ENCODE results near the gene DHRS12. TPM values are rescaled to one million over a fixed set of nuclear protein-coding genes. Genes with fewer than 3 reads are reported as not detected.

The DHRS12 gene
- total RNA-seq, 2 experiments from 2014 or later = 5.0 to 6.4 TPM

DNA sequence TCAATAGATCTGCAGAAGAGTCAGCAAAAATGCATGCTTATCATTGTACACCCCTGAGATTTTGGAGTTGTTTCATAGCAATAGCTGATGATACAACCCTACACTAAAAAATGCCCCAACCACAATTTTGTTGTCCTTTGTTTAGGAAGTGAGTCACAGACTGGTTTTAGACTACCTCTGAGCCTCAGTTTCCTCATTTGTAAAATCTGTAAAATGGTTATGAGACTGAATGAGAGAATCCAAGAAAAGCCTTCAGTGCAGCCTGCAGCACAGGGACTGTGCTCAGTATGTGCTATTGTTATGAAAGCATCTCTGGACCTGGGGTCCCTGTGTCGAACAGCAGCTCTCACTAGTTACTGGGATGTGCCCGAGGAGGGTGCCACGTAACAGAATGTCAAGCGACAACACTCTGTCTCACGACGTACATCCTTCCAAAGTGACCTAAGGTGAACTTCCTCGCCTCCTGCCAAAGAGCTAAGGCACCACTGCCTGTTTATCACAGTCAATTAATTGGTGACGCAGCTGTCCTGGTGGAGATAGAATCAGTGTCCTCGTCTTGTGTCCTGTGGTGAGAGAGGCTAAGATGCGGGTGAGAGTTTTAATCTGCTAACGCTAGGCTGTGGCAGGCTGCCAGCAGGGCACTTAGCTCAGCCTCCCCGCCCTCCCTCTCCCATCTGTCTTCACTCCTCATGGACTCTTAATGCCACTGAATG lies 18.1 kb downstream of the DHRS12 start:
- no peak overlapping the region for H3K4me3 Mint-ChIP-seq
- H3K27me3 Mint-ChIP-seq = no peaks in the 10 kb centered on the region
- POLR2A ChIA-PET = no interaction called here
- CTCF ChIA-PET = interaction anchor here (0.6 to 3.6 kb wide), 4 partner anchors 12 to 499 kb away, joined by 3 to 10 read pairs (median 4); no protein-coding TSS in a partner anchor
- peaks cover 15% of the 10 kb centered on the region for H3K4me1 Mint-ChIP-seq
- no peaks in the 10 kb centered on the region for H3K9me3 Mint-ChIP-seq
- no peak overlapping the region for H3K27ac Mint-ChIP-seq
- DNase-seq = no peak
- no peaks in the 10 kb centered on the region for H3K36me3 Mint-ChIP-seq (ENCODE audit: low read depth)

- Mint-ChIP-seq H3K27me3 (no peaks in the 10 kb centered on the region), H3K4me1 (peaks cover 15% of the 10 kb centered on the region), H3K36me3 (ENCODE audit: low read depth) (no peaks in the 10 kb centered on the region), H3K27ac (no peak overlapping the region), H3K9me3 (no peaks in the 10 kb centered on the region), H3K4me3 (no peak overlapping the region)
- CTCF ChIA-PET = no interaction called here
- POLR2A ChIA-PET = interaction anchor here (1.5 kb wide), 1 partner anchor 19 kb away, joined by 3 read pairs; no protein-coding TSS in a partner anchor
- DNase-seq = no peak
Measured at GRCh38 chr13:51784097-51784496, 19.9 kb downstream of the DHRS12 start.

DNA sequence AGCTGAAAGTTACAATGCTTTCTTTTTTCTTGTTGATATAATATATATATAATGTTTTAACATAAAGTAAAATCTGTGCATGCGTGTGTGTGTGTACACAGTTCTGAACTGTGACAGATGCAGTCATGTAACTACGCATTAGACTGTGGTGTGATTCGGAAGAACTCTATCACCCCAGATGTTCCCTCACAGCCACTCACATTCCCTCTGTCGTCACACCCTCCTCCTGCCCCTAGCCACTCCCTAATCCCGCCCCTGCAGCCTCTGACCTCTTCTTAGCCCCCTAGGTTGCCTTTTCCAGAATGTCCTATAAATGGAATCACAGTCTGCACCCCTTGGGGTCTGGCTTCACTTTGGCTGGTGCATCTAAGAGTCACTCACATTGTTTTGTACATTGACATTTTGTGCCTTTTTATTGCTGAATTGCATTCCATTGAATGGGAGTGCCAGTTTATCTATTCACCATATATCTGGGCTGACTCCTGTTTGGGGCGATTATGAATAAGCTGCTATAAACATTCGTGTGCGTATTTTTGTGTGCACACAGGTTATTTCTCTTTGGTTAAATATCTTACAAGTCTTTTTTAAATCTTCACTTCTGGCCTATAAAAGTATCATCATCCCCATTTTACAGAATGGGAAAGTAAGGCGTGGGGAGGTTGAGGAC lies 20.4 kb downstream of the DHRS12 start:
- H3K27me3 Mint-ChIP-seq = no peaks in the 10 kb centered on the region
- H3K4me1 Mint-ChIP-seq = peaks cover 15% of the 10 kb centered on the region
- CTCF ChIA-PET = no interaction called here
- H3K36me3 Mint-ChIP-seq (ENCODE audit: low read depth) = no peaks in the 10 kb centered on the region
- H3K27ac Mint-ChIP-seq = no peak overlapping the region
- POLR2A ChIA-PET = interaction anchor here (1.5 kb wide), 1 partner anchor 20 kb away, joined by 3 read pairs; no protein-coding TSS in a partner anchor
- no peak overlapping the region for H3K4me3 Mint-ChIP-seq
- H3K9me3 Mint-ChIP-seq = no peaks in the 10 kb centered on the region
- DNase-seq = no peak

DNA sequence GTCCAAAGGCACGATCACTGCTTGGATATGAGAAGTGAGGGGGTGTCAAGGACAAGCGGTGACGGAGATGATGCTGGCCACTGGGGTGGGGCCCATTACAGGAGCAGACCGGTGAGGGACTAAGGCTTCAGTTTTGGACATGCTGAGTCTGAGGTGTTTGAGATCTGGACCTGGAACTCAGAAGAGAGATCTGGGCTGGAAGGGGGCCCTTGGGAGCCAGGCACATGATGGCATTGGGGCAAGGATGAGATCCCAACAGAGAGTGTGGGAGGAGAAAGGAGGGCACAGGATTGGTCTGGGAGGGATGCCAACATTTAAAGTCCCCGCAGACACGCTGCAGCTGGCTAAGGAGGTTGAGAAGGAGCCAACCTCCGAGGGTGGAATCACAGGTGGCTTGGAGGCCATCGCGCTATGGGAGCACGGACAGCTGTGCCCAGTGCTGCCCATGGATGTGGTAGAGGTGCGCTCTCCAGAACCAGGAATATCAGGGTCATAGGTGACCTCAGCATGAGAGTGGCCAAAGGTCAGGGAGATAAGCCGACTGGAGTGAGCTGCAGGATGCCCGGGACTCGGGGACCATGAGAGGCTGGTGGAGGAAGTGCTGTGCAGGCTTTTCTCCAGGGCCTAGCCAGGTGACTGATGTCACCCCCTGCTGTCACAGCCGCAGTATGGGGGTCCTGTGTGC lies 21.8 kb downstream of the DHRS12 start:
- Mint-ChIP-seq H3K4me1 (peaks cover 14% of the 10 kb centered on the region), H3K4me3 (no peak overlapping the region), H3K9me3 (no peaks in the 10 kb centered on the region), H3K27ac (no peak overlapping the region), H3K36me3 (ENCODE audit: low read depth) (no peaks in the 10 kb centered on the region), H3K27me3 (no peaks in the 10 kb centered on the region)
- no peak for DNase-seq
- CTCF ChIA-PET = interaction anchor here (1.2 kb wide), 1 partner anchor 15 kb away, joined by 4 read pairs; no protein-coding TSS in a partner anchor
- POLR2A ChIA-PET = no interaction called here

DNA sequence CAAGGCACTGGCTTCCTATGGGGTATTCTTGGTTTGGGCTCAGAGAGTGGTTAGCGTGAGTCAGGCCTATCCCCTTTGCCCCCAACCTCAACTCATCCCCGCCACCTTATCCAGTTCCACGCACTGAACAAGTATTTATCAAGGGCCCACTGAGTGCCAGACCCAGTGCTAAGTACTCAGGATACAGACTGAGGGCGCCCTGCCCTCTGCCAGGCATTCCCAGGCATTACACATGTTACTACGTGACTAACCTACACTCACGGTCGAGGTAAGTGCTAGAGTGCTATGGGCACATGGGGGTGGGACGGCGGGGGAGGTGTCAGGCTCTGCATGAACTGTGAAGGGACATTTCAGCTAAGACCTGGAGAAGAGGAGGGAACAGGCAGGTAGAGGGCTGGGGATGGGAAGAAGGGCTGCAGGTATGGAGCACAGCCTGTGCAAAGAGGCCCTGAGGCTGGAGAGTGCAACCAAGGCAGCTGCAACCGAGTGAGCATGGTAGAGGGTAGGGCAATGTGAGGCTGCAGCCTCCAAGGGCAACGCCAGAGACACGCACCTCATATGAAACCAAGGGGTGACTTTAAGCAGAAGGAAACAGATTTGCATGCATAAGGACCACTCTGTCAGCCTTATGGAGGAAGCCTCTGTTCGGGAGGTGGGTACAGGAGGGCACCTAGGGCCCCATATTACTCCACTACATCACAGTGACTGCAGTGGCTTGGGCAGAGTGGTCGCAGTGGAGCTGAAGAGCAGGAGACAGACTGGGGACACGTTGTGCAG lies 22.5 kb downstream of the DHRS12 start:
- no peak overlapping the region for H3K27ac Mint-ChIP-seq
- no peaks in the 10 kb centered on the region for H3K36me3 Mint-ChIP-seq (ENCODE audit: low read depth)
- ChIA-PET CTCF (interaction anchor here (0.7 to 1.2 kb wide), 2 partner anchors 16 to 327 kb away, joined by 4 to 5 read pairs; no protein-coding TSS in a partner anchor), POLR2A (no interaction called here)
- no peak for DNase-seq
- H3K4me3 Mint-ChIP-seq = no peak overlapping the region
- H3K27me3 Mint-ChIP-seq = no peaks in the 10 kb centered on the region
- no peaks in the 10 kb centered on the region for H3K9me3 Mint-ChIP-seq
- H3K4me1 Mint-ChIP-seq = peaks cover 11% of the 10 kb centered on the region

DNA sequence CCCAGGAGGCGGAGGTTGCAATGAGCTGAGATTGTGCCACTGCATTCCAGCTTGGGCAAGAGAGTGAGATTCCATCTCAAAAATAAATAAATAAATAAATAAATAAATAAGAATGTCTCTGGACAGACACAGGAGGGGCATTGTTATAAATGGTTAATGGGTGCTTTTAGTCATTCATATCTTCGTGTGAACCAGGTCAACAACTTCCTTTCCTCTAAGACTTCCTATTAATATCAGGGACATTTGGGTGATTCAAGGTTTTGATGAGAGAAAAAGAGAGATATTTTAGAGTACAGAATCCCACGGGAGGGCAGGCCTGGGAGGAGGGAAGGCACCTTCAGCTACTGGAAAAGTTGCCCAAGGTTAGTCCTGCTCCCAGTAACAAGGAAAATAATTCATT lies 23.9 kb downstream of the DHRS12 start:
- POLR2A ChIA-PET = no interaction called here
- Mint-ChIP-seq H3K4me1 (no peaks in the 10 kb centered on the region), H3K27ac (no peak overlapping the region), H3K4me3 (no peak overlapping the region), H3K36me3 (ENCODE audit: low read depth) (no peaks in the 10 kb centered on the region), H3K9me3 (no peaks in the 10 kb centered on the region), H3K27me3 (no peaks in the 10 kb centered on the region)
- CTCF ChIA-PET = no interaction called here
- DNase-seq = no peak

DNA sequence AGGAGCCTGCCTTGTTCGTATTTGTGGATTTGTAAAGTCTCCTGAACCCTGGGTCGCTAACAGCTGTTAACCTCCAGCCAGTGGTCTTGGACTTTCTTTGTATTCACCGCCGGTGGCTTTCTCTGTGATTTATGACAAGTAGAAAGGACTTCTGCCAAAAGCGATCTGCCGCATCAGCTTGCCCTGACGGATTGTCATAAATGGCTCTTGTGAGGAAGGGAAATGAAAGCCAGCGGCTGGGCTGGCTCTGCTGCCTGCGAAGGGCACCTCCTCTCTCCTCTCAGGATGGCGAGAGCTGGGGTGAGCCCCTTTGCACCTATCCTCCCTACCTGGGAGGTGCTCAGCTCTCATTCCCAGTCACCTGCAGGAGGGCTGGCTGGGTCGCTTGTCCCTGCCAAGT lies 25.6 kb downstream of the DHRS12 start:
- Mint-ChIP-seq H3K36me3 (ENCODE audit: low read depth) (no peaks in the 10 kb centered on the region), H3K9me3 (no peaks in the 10 kb centered on the region), H3K4me3 (no peak overlapping the region), H3K4me1 (no peaks in the 10 kb centered on the region), H3K27ac (no peak overlapping the region), H3K27me3 (no peaks in the 10 kb centered on the region)
- ChIA-PET POLR2A (no interaction called here), CTCF (no interaction called here)
- DNase-seq = no peak

DNA sequence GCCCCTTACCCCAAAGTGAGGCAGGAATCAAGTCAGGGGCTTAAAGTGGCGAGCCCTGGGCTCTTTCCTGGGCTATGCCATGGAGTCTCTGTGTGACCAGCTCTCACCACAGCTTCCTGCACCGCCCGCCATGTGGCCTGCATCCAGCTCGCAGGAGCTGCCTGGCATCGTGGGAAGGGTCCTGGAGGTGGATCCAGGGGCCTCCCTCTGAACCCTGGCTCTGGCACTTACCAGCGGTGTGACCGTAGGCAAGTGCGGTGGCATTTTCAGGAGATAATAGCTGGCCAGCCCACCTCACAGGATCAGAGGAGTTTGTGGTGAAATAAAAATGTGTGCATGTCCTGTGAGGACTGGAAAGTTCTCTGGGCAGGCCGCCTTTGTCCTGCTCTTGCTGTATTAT lies 26.0 kb downstream of the DHRS12 start:
- POLR2A ChIA-PET = no interaction called here
- no peak for DNase-seq
- CTCF ChIA-PET = no interaction called here
- Mint-ChIP-seq H3K36me3 (ENCODE audit: low read depth) (no peaks in the 10 kb centered on the region), H3K27me3 (no peaks in the 10 kb centered on the region), H3K9me3 (no peaks in the 10 kb centered on the region), H3K27ac (no peak overlapping the region), H3K4me1 (no peaks in the 10 kb centered on the region), H3K4me3 (no peak overlapping the region)

- no peak overlapping the region for H3K27ac Mint-ChIP-seq
- no peaks in the 10 kb centered on the region for H3K36me3 Mint-ChIP-seq (ENCODE audit: low read depth)
- H3K27me3 Mint-ChIP-seq = no peaks in the 10 kb centered on the region
- ChIA-PET CTCF (no interaction called here), POLR2A (no interaction called here)
- no peaks in the 10 kb centered on the region for H3K4me1 Mint-ChIP-seq
- DNase-seq = no peak
- no peak overlapping the region for H3K4me3 Mint-ChIP-seq
- H3K9me3 Mint-ChIP-seq = no peaks in the 10 kb centered on the region
Measured at GRCh38 chr13:51776179-51776578, 27.8 kb downstream of the DHRS12 start.

DNA sequence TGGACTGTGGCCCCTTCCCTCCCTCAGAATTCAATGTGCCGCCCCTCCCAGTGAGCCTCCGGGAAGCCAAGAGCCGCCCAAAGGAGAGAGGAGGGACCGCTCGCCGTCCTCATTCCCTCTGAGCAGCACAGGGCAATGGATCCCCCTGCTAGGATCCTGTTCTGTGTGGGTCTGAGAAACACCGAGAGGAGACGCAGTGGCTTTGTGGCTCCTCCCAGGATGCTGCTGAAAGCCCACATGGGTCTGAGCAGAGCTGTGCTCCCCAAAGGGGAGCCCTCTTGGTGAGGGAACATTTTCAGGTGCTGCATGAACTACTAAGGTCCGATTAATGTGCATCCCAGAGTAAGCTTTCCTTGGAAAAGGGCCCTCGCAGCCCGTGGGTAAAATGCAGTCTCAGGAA lies 30.4 kb downstream of the DHRS12 start:
- no peak for DNase-seq
- CTCF ChIA-PET = no interaction called here
- POLR2A ChIA-PET = no interaction called here
- no peaks in the 10 kb centered on the region for H3K4me1 Mint-ChIP-seq
- no peak overlapping the region for H3K4me3 Mint-ChIP-seq
- H3K36me3 Mint-ChIP-seq (ENCODE audit: low read depth) = no peaks in the 10 kb centered on the region
- no peak overlapping the region for H3K27ac Mint-ChIP-seq
- H3K9me3 Mint-ChIP-seq = no peaks in the 10 kb centered on the region
- H3K27me3 Mint-ChIP-seq = no peaks in the 10 kb centered on the region

DNA sequence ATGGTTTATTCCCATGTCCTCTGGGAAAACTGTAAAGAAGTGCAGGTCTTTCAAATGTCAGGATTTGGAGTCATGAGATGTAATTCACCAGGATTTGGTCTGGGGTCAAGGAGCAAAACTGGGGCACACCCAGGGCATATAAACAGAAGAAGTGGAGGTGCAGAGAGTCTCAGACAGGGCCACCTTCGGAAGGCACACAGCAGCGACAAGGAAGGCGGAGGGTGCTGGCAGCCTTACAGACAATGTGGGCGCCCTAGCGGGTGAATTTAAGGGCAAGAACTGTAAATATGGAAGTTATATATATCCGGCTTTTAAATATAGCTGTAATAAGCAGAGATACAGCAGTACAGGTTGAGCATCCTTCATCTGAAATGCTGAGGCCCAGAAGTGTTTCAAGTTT lies 31.2 kb downstream of the DHRS12 start:
- no peak overlapping the region for H3K27ac Mint-ChIP-seq
- POLR2A ChIA-PET = no interaction called here

GRCh38 chr13:51772105-51772455 lies 31.9 kb downstream of the DHRS12 start:
- POLR2A ChIA-PET = interaction anchor here (1.5 kb wide), 1 partner anchor 319 kb away, joined by 3 read pairs; the partner anchor contains the start of gene INTS6
- Mint-ChIP-seq H3K9me3 (no peaks in the 10 kb centered on the region), H3K27ac (no peak overlapping the region), H3K4me1 (no peaks in the 10 kb centered on the region), H3K36me3 (ENCODE audit: low read depth) (no peaks in the 10 kb centered on the region), H3K4me3 (no peak overlapping the region), H3K27me3 (no peaks in the 10 kb centered on the region)
- CTCF ChIA-PET = no interaction called here
- DNase-seq = no peak

More for the DNA sequence above, 31.2 kb downstream of the DHRS12 start:
- H3K27me3 Mint-ChIP-seq = no peaks in the 10 kb centered on the region
- H3K4me3 Mint-ChIP-seq = no peak overlapping the region
- CTCF ChIA-PET = no interaction called here
- no peaks in the 10 kb centered on the region for H3K9me3 Mint-ChIP-seq
- no peaks in the 10 kb centered on the region for H3K36me3 Mint-ChIP-seq (ENCODE audit: low read depth)
- no peak for DNase-seq
- no peaks in the 10 kb centered on the region for H3K4me1 Mint-ChIP-seq

Measured in activated CD4-positive, alpha-beta memory T cell treated with anti-CD3 and anti-CD28 coated beads, Interleukin-2, amount 10 ng/mL, durations not matched to agents 7 days and 5 days (primary cell).